Measurements from ENCODE around the gene GPR15.
"Not testable (repeated sequence)": the region's sequence is repeated elsewhere in the genome, so short reads cannot be mapped to it uniquely, and the experiment has no call there.

GPR15 gene

DNA sequence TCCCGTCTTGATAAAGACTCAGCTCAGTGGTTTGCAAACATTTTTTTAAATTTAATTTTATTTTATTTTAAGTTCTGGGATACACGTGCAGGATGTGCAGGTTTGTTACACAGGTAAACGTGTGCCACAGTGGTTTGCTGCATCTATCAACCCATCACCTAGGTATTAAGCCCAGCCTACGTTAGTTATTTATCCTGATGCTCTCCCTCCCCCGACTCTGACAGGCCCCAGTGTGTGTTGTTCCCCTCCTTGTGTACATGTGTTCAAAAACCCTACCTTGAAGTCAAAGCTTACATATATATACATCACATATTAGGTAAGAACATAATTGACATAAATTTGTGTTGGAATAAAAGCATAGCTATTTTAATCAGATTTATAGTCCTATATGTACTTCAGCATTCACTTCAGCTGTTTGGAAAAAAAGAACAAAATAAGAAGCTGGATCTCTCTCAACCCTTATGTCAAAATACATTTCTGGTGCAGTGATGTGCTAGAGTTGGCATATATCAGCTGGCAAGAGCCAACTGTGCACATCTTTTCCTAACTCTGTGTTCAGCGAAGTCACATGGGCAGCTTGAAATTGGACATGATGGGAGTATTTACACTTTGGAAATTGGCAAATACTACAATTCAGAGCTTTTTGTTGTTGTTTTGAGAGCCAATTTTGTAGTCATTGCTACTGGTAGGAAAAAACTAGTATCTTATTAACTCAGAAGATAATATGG, 26.5 kb downstream of the GPR15 start:
- no peaks in the 10 kb centered on the region for H3K27me3 ChIP-seq (ENCODE audit: control insufficient read depth in 1 of 2, insufficient read depth in 2 of 2, low read length in 2 of 2)
- no peaks in the 10 kb centered on the region for H3K4me1 ChIP-seq (ENCODE audit: control insufficient read depth, insufficient read depth, low read length)
- no peaks in the 10 kb centered on the region for H3K9me3 ChIP-seq (ENCODE audit: control insufficient read depth in 2 of 2, low read length in 2 of 2)
- no peak overlapping the region for H3K9ac ChIP-seq (ENCODE audit: low read length in 2 of 2)
- H3K27ac ChIP-seq (ENCODE audit: low read length), result no peak overlapping the region
- no peaks in the 10 kb centered on the region for H3K36me3 ChIP-seq (ENCODE audit: control insufficient read depth in 2 of 2, insufficient read depth in 2 of 2, low read length in 2 of 2)
- H3K4me3 ChIP-seq (ENCODE audit: low read length in 2 of 2), result no peak overlapping the region

- not testable (repeated sequence) for H3K4me3 ChIP-seq (ENCODE audit: low read length in 2 of 2); H3K9me3 ChIP-seq (ENCODE audit: control insufficient read depth in 2 of 2, low read length in 2 of 2); H3K9ac ChIP-seq (ENCODE audit: low read length in 2 of 2); H3K4me1 ChIP-seq (ENCODE audit: control insufficient read depth, insufficient read depth, low read length); H3K36me3 ChIP-seq (ENCODE audit: control insufficient read depth in 2 of 2, insufficient read depth in 2 of 2, low read length in 2 of 2); H3K27me3 ChIP-seq (ENCODE audit: control insufficient read depth in 1 of 2, insufficient read depth in 2 of 2, low read length in 2 of 2); H3K27ac ChIP-seq (ENCODE audit: low read length)
These were observed 28.0 kb downstream of the GPR15 start for GRCh38 chr3:98559769-98560168.

DNA sequence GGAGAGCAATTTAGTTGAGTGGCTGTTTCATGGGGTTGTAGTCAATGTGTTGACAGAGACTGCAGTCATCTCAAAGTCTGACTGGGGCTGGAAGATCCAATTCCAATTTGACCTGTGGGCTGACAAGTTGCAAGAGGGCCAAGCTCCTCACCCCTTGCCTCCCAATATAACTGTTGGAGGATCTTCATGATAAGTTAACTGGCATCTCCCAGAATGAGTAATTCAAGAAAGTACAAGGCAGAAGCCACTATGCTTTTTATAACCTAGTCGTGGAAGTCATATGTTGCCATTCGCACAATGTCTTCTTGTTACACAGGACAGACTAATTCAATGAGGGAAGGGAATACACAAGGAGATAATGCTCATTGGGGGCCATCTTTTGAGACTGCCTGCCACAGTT, 29.1 kb downstream of the GPR15 start:
- no peaks in the 10 kb centered on the region for H3K4me1 ChIP-seq (ENCODE audit: control insufficient read depth, insufficient read depth, low read length)
- H3K27me3 ChIP-seq (ENCODE audit: control insufficient read depth in 1 of 2, insufficient read depth in 2 of 2, low read length in 2 of 2), result no peaks in the 10 kb centered on the region
- no peak overlapping the region for H3K27ac ChIP-seq (ENCODE audit: low read length)
- no peaks in the 10 kb centered on the region for H3K36me3 ChIP-seq (ENCODE audit: control insufficient read depth in 2 of 2, insufficient read depth in 2 of 2, low read length in 2 of 2)
- H3K4me3 ChIP-seq (ENCODE audit: low read length in 2 of 2), result no peak overlapping the region
- H3K9me3 ChIP-seq (ENCODE audit: control insufficient read depth in 2 of 2, low read length in 2 of 2), result no peaks in the 10 kb centered on the region
- no peak overlapping the region for H3K9ac ChIP-seq (ENCODE audit: low read length in 2 of 2)

GRCh38 chr3:98561727-98562521, 30.1 kb downstream of the GPR15 start:
- no peak overlapping the region for H3K4me3 ChIP-seq (ENCODE audit: low read length in 2 of 2)
- no peaks in the 10 kb centered on the region for H3K27me3 ChIP-seq (ENCODE audit: control insufficient read depth in 1 of 2, insufficient read depth in 2 of 2, low read length in 2 of 2)
- H3K27ac ChIP-seq (ENCODE audit: low read length), result no peak overlapping the region
- no peaks in the 10 kb centered on the region for H3K9me3 ChIP-seq (ENCODE audit: control insufficient read depth in 2 of 2, low read length in 2 of 2)
- no peak overlapping the region for H3K9ac ChIP-seq (ENCODE audit: low read length in 2 of 2)
- H3K36me3 ChIP-seq (ENCODE audit: control insufficient read depth in 2 of 2, insufficient read depth in 2 of 2, low read length in 2 of 2), result no peaks in the 10 kb centered on the region
- no peaks in the 10 kb centered on the region for H3K4me1 ChIP-seq (ENCODE audit: control insufficient read depth, insufficient read depth, low read length)

DNA sequence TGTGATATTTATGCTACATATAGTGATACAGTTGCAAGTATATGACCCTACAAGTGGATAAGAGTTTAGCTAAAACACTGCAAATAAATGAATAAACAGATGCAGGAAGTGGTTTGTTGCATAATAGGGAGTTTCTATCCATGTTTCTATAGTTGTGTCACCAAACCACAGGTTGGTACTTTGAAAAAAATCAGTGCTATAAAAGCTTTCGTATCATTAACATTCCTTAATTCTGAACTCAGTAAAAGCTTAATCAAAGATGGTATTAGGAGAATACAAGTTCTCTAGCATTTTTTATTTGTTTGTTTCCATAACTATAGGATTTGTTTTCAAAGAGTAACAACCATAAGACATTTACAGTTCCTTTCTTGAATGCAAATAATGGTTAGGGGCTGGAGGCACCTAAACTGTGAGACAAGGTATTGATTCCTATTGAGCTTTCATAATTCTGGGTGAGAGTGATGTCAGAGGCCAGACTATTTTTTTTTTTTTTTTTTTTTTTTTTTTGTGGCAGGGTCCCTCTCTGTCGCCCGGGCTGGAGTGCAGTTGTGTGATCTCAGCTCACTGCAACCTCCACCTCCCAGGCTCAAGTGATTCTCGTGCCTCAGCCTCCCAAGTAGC, 32.0 kb downstream of the GPR15 start:
- no peaks in the 10 kb centered on the region for H3K4me1 ChIP-seq (ENCODE audit: control insufficient read depth, insufficient read depth, low read length)
- no peaks in the 10 kb centered on the region for H3K27me3 ChIP-seq (ENCODE audit: control insufficient read depth in 1 of 2, insufficient read depth in 2 of 2, low read length in 2 of 2)
- H3K9ac ChIP-seq (ENCODE audit: low read length in 2 of 2), result no peak overlapping the region
- no peaks in the 10 kb centered on the region for H3K36me3 ChIP-seq (ENCODE audit: control insufficient read depth in 2 of 2, insufficient read depth in 2 of 2, low read length in 2 of 2)
- no peak overlapping the region for H3K27ac ChIP-seq (ENCODE audit: low read length)
- H3K4me3 ChIP-seq (ENCODE audit: low read length in 2 of 2), result no peak overlapping the region
- no peaks in the 10 kb centered on the region for H3K9me3 ChIP-seq (ENCODE audit: control insufficient read depth in 2 of 2, low read length in 2 of 2)

- no peaks in the 10 kb centered on the region for H3K4me1 ChIP-seq (ENCODE audit: control insufficient read depth, insufficient read depth, low read length)
- H3K27me3 ChIP-seq (ENCODE audit: control insufficient read depth in 1 of 2, insufficient read depth in 2 of 2, low read length in 2 of 2), result no peaks in the 10 kb centered on the region
- no peaks in the 10 kb centered on the region for H3K9me3 ChIP-seq (ENCODE audit: control insufficient read depth in 2 of 2, low read length in 2 of 2)
- no peaks in the 10 kb centered on the region for H3K36me3 ChIP-seq (ENCODE audit: control insufficient read depth in 2 of 2, insufficient read depth in 2 of 2, low read length in 2 of 2)
- H3K9ac ChIP-seq (ENCODE audit: low read length in 2 of 2), result no peak overlapping the region
- H3K4me3 ChIP-seq (ENCODE audit: low read length in 2 of 2), result no peak overlapping the region
- H3K27ac ChIP-seq (ENCODE audit: low read length), result no peak overlapping the region
These were observed 32.7 kb downstream of the GPR15 start for GRCh38 chr3:98564282-98565005.

- H3K36me3 ChIP-seq (ENCODE audit: control insufficient read depth in 2 of 2, insufficient read depth in 2 of 2, low read length in 2 of 2), result no peaks in the 10 kb centered on the region
- H3K4me3 ChIP-seq (ENCODE audit: low read length in 2 of 2), result no peak overlapping the region
- H3K27ac ChIP-seq (ENCODE audit: low read length), result no peak overlapping the region
- H3K4me1 ChIP-seq (ENCODE audit: control insufficient read depth, insufficient read depth, low read length), result no peaks in the 10 kb centered on the region
- no peak overlapping the region for H3K9ac ChIP-seq (ENCODE audit: low read length in 2 of 2)
- no peaks in the 10 kb centered on the region for H3K9me3 ChIP-seq (ENCODE audit: control insufficient read depth in 2 of 2, low read length in 2 of 2)
- no peaks in the 10 kb centered on the region for H3K27me3 ChIP-seq (ENCODE audit: control insufficient read depth in 1 of 2, insufficient read depth in 2 of 2, low read length in 2 of 2)
These were observed 33.5 kb downstream of the GPR15 start for GRCh38 chr3:98565237-98565643.

- Histone ChIP-seq H3K4me1 (ENCODE audit: control insufficient read depth, insufficient read depth, low read length) (no peaks in the 10 kb centered on the region), H3K4me3 (ENCODE audit: low read length in 2 of 2) (no peak overlapping the region), H3K9ac (ENCODE audit: low read length in 2 of 2) (no peak overlapping the region), H3K36me3 (ENCODE audit: control insufficient read depth in 2 of 2, insufficient read depth in 2 of 2, low read length in 2 of 2) (no peaks in the 10 kb centered on the region), H3K27ac (ENCODE audit: low read length) (no peak overlapping the region), H3K9me3 (ENCODE audit: control insufficient read depth in 2 of 2, low read length in 2 of 2) (no peaks in the 10 kb centered on the region), H3K27me3 (ENCODE audit: control insufficient read depth in 1 of 2, insufficient read depth in 2 of 2, low read length in 2 of 2) (no peaks in the 10 kb centered on the region)
These were observed 34.1 kb downstream of the GPR15 start for GRCh38 chr3:98565843-98566242.

GRCh38 chr3:98567666-98568270, 36.0 kb downstream of the GPR15 start:
- no peaks in the 10 kb centered on the region for H3K4me1 ChIP-seq (ENCODE audit: control insufficient read depth, insufficient read depth, low read length)
- H3K36me3 ChIP-seq (ENCODE audit: control insufficient read depth in 2 of 2, insufficient read depth in 2 of 2, low read length in 2 of 2), result no peaks in the 10 kb centered on the region
- H3K9me3 ChIP-seq (ENCODE audit: control insufficient read depth in 2 of 2, low read length in 2 of 2), result no peaks in the 10 kb centered on the region
- H3K4me3 ChIP-seq (ENCODE audit: low read length in 2 of 2), result no peak overlapping the region
- H3K27me3 ChIP-seq (ENCODE audit: control insufficient read depth in 1 of 2, insufficient read depth in 2 of 2, low read length in 2 of 2), result no peaks in the 10 kb centered on the region
- H3K27ac ChIP-seq (ENCODE audit: low read length), result no peak overlapping the region
- H3K9ac ChIP-seq (ENCODE audit: low read length in 2 of 2), result no peak overlapping the region

DNA sequence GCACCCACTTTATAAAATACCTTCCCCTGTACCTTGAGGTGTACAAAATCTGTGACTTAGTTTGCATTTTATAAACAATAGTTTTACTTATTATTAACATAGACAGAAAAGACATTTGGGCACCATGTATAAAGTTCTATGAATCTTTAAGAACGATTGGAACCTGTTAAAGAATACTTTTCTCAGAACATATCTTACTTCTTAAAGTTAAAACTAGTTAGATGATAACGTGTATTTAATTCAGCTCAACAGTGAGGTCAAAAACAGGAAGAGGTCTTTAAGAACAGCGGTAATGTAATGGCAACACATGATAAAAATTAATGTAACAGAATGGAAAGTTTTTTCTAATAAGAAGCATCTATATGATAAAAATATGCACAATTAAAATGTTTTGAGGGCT, 36.6 kb downstream of the GPR15 start:
- no peaks in the 10 kb centered on the region for H3K4me1 ChIP-seq (ENCODE audit: control insufficient read depth, insufficient read depth, low read length)
- no peaks in the 10 kb centered on the region for H3K36me3 ChIP-seq (ENCODE audit: control insufficient read depth in 2 of 2, insufficient read depth in 2 of 2, low read length in 2 of 2)
- H3K27ac ChIP-seq (ENCODE audit: low read length), result no peak overlapping the region
- H3K9me3 ChIP-seq (ENCODE audit: control insufficient read depth in 2 of 2, low read length in 2 of 2), result no peaks in the 10 kb centered on the region
- H3K4me3 ChIP-seq (ENCODE audit: low read length in 2 of 2), result no peak overlapping the region
- H3K27me3 ChIP-seq (ENCODE audit: control insufficient read depth in 1 of 2, insufficient read depth in 2 of 2, low read length in 2 of 2), result no peaks in the 10 kb centered on the region
- no peak overlapping the region for H3K9ac ChIP-seq (ENCODE audit: low read length in 2 of 2)

All from stomach smooth muscle (tissue), 2 donors.